Posterior cingulate gyrus (tissue), 11 donors: Measurements from ENCODE around the gene POLR1G.

Source experiments
- DNase-seq, 10 donors: peaks; one replicate each; pipeline versions ENCODE4 v3.0.0 to v3.0.0-alpha.2; 2020 to 2021; ENCODE audit warnings: mixed read lengths in 3 of 10
- intact Hi-C: fragments of 100-400 bp; cut with DNase I; formaldehyde crosslinking; loops from one replicate; pipeline ENCODE4 v1.15.1; 2023

Gene POLR1G, protein sequence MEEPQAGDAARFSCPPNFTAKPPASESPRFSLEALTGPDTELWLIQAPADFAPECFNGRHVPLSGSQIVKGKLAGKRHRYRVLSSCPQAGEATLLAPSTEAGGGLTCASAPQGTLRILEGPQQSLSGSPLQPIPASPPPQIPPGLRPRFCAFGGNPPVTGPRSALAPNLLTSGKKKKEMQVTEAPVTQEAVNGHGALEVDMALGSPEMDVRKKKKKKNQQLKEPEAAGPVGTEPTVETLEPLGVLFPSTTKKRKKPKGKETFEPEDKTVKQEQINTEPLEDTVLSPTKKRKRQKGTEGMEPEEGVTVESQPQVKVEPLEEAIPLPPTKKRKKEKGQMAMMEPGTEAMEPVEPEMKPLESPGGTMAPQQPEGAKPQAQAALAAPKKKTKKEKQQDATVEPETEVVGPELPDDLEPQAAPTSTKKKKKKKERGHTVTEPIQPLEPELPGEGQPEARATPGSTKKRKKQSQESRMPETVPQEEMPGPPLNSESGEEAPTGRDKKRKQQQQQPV

DNA sequence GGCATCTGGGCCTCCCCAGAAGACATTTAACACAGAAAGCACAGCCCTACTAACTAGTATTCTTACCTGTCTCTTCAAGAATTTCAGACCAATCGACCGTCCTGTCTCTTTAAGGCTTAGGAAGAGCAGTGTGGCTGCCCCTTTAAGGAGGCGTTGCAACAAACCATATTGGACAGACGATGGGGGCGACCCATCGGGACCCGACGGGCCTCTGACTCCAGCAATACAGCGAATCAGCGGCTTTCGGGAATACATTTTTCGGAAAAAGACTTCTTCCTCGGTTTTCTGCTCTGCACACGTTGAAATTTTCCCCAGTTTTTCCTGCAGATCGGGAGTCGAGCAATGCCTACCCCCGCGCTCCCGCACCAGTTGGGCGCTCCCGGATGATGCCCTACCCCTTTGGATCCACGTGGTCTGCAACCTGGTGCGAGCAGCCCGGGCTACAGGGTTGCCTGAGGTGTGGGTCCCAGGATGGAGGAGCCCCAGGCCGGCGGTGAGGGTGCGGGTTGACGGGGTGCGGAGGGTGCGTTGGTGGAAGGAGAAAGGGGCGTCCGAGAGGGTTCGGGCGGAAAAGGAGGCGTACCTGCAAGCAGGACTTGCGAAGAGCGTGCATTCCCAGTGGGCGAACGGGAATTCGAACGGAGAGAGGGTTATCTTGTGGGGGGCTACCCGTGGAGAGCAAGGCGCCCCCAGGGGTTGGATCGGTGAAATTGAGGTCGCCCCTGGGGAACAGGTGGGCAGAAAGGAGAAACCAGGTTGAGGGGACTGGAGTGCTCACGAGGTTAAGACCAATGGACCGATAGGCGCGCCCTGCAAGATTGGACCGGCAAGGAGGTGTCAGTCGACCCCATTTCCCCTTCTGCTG is at the start of gene POLR1G:
Gene POLR1G, plus strand, starts transcription at position 419 of the 865 bp plus-strand sequence. Its CDS starts 53 bp downstream, at position 472.
- peak; percentile 71 to 97 (median 80) for DNase-seq
- intact Hi-C loops: loop anchor here (5.0 kb wide), 1 partner anchor 34 kb away; the partner anchor contains the start of gene ERCC2

DNA sequence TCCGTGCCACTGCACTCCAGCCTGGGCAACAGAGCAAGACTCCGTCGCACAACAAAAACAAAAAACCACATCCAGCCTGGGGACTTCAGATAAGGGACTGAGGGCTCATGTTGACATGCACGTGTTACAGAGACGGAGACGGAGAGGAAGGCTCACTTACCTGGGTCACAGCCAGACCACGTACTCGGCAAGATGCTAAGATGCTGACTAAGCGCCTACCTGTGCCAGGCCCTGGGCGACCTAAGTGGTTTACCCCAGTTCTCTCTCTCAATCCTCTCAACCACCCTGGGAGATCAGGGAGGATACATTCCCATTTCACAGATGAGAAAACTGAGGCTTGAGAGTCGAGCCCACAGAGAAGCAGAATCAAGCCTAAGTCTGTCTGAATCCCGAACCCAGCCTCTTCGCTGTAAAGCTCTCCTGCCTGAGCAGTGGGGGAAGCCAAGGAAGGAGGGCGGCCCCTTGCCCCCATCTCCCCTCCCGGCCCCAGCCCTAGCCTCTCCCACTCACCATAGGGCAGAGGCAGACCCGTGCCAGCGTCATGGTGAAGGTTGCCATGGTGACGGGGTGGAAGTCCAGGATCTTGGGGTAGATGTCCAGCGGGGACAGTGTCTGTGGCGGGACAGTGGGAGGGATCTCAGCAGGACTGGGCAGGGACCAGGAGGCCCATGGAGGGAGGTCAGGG is 49.5 kb upstream of the POLR1G start:
- intact Hi-C loops: no loop called here
- DNase-seq: no peak

DNA sequence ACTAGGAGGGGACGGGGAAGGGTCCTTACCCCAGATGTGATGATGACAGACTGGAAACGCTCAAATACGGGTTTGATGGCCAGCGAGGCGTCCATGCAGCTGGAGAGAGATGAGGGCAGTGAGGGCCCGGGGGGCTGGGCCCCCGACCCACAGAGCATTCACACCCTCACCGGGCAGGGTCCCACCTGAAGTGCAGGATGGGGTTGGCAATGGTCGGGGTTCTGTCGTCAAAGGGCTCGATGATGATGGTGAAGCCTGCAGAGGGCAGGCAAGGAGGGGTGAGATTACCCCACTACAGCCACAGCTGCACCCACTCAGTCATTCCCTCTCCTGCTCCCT is 49.0 kb upstream of the POLR1G start:
- intact Hi-C loops: no loop called here

DNA sequence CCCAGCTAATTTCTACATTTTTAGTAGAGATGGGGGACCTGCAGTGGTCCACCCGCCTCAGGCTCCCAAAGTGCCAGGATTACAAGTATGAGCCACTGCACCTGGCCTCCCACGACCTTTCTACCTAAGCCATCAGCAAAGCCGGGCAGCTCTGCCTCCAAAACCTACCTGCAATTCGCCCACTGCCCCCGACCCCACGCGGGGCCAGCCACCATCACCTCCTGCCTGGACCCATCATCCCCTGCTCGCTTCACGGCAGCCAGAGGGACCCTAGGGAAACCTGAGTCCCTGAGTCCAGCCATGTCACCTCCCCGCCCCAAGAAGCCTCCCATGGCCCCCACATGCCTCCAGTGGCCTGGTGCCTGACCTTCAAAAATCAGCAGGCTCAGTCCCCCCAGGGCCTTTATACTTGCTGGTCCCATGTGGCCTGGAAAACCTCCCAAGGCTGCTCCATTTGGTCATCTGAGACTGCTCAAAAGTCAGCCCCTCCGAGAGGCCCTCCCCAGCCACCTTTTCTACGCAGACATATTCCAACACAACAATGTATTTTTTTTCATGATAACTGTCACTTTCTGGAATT is 48.1 kb upstream of the POLR1G start:
- DNase-seq: no peak
- intact Hi-C loops: no loop called here

More for the DNA sequence above, 49.0 kb upstream of the POLR1G start:
- no peak for DNase-seq

DNA sequence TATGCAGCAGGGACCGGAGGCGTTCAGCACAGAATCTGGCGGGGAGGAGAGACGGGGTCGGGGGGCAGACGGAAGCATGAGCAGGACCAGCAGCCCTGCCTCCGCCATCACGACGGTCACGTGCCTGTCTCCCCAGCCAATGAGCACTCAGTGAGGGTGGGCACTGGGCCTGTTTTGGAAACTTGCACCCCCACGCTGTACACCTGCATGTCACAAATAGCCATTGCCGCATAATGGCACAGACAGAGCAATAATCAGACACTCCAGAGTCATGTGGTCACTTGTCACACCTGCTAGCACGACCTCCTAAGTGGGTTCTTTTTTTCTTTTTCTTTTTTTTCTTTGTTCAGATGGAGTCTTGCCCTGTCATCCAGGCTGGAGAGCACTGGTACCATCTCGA is 44.8 kb upstream of the POLR1G start:
- intact Hi-C loops: no loop called here
- no peak for DNase-seq

DNA sequence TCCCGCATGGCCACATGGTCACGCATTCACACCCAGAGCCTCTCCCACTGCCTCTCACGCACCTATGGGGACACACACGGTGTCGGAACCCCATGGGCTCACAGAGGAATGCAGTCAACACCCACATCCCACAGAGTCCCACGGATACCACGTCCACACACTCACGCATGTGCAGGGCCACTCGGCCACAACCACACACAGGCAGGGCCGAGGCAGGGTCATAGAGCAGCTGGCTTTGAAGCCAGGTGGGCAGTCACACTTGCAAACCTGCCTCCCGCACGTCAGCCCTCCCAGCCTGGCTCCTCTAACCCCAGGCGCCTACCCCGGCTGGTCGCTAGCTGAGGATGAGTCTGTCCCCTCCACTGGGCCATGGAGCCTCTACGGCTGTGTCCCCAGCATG is 44.2 kb upstream of the POLR1G start:
- no peak for DNase-seq
- intact Hi-C loops: no loop called here

DNA sequence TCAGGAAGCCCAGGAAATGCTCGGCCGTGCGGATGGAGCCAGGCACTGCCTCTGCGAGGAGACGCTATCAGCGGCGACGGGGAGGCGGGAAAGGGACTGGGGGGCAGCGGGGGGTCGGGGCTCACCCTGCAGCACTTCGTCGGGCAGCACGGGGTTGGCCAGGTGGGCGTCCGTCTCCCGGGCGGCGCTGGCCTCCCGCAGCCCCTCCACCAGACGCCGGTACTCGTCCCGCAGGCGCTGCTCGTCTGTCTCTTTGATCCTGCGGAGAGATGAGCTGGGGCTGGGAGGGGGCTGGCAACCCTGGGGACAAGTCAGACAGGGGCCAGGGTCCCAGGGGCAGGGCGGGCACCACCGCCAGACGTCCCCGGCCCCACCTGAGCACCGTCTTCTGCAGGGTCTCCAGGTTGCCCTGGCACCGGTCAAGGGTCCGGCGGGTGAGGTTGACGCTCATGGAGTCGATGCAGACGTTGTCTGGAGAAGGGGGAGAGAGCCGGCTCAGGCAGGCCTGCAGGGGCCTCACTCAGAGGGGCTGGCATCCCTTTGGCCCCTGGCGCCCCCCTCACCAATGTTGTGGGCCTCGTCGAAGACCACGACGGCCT is 42.5 kb upstream of the POLR1G start:
- peak in 1 of 10 donors; percentile 75 for DNase-seq
- intact Hi-C loops: no loop called here

DNA sequence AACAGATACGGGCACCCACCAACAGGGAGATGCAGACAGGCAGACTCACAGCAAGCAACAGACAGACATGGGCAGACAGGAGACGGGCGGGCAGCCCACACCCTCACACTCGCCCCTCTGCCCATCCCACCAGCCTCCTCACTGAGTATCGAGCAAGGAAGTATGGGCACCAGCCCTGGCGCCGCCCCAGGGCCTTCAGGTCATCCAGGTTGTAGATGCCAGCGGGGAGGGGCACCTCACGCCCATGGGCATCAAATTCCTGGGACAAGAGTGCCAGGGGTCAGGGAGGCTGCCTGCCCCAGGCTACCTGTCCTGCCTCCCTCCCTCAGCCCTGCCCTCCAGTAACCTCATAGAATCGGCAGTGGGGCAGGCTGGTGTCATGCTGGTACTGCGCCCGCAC is 41.7 kb upstream of the POLR1G start:
- DNase-seq: no peak
- intact Hi-C loops: no loop called here

DNA sequence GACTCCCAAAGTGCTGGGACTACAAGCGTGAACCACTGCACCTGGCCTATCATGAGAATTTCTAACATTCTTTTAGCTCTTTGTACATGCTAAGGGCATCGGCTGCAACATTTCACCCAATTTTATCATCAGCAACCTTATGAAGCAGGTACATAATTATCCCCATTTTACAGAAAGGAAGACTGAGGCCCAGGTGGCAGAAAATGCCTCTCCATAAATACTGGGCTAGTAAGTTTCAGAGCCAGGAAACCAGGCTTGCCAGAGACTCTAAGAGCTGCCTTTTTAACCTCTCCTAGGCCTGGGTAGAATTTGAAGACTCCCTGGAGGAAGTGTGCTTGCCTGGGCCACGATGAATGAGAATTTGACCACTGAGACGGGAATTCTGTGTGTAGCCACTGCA is 38.3 kb upstream of the POLR1G start:
- intact Hi-C loops: no loop called here
- DNase-seq: no peak

DNA sequence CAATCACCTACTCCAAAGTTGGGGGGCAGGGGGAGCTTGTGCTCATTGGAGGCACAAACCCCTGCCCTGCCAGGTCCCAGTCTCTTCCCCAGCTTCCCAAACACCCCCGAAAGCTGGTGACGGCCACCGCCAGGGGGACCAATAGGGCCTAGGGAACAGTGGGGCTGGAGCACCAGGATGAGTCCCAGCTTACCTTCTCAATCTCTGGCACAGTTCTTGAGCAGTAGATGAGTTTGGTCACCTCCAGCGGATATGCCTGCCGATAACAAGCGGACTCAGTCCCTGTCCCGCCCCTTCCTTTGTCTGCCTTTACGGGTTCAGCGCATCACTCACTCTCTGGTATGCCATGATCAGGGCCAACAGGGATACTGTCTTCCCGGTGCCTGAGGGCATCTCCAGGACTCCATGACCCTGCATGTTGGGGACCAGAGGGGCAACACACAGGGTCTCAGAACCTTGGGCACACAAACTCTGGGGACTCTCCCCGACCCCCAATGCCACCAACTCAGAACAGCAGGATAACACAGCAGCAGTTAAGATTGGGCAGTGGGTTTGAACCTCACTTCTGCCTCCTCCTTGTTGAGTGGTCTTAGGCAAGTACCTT is 37.6 kb upstream of the POLR1G start:
- intact Hi-C loops: no loop called here
- DNase-seq: peak in 1 of 10 donors; percentile 68

DNA sequence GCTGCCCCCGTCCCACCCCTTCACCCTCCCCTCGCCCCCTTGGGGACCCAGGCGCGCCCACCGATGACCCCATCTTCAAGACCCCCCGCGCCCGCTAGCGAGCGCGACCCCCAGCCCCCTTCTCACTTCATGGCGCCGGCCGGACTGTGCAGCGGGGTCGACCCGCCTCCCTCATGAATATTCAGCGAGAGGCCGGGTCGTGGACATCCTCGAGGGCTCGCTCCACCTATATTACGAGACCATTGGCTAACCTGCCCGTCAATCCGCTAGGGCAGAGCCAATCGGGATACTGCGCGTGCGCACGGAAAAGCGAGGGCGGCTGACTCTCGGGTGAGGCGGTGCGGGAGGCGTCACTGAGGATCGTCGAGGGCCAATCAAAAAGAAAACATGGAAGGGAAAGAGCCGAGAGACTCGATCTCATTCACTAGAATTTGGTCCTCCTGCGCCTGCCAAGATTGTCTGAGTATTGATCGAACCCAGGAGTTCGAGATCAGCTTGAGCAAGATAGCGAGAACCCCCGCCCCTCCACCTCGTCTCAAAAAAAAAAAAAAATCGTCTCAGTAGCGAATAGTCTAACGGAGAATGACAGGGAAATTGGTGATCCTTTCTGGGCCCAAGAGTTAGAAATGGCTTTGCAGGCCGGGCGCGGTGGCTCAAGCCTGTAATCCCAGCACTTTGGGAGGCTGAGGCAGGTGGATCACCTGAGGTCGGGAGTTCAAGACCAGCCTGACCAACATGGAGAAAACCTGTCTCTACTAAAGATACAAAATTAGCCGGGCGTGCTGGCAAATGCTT is 35.8 kb upstream of the POLR1G start, which contains the start of gene ERCC2:
Gene ERCC2, minus strand, starts transcription at position 164 of the 795 bp plus-strand sequence. Its CDS starts 33 bp downstream, at position 131.
- DNase-seq: peak; percentile 97 to 100 (median 98)
- intact Hi-C loops: loop anchor here (5.0 kb wide), 1 partner anchor 37 kb away; the partner anchor contains the start of genes POLR1G and PPP1R13L

DNA sequence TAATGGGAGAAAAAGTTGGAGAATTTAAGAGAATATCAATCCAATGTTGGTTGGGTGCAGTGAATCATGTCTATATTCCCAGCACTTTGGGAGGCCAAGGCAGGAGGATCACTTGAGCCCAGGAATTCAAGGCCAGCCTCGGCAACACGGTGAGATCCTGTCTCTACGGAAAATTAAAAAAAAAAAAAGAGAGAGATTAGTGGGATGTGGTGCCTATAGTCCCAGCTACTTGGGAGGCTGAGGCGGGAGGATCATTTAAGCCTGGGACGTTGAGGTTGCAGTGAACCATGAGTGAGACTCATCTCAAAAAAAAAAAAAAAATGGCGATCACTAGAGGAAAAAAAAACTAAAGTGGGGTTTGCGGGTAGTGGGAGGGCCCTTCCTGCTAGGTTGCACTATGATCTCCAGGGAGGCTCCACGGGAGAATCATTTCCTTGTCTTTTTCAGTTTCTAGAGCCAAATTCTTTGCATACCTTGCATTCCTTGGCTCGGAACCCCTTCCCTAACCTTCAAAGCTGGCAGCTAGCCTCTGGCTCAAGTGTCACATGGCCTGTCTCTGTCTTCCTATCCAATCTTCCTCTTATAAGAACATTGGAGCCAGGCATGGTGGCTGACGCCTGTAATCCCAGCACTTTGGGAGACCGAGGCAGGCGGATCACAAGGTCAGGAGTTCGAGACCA is 30.3 kb upstream of the POLR1G start:
- intact Hi-C loops: no loop called here

DNA sequence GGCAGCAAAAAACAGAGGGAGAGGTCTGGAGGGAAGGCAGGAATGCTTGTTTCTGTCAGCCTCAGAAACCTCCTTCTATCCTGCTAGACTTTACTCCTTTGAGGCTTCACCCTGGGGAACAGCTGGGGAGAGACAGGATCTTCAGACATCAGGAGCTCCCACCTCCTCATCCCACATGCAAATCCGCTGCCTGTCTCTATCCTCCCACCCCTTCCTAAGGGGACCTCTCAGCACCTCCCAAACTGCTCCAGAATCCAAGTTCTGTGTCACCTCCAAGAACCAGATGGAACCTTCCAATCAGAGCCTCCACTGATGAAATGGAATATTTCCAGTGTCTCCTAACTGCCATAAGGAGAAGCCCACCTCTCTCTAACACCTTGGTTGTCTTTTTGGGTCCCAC is 26.3 kb upstream of the POLR1G start:
- intact Hi-C loops: no loop called here
- DNase-seq: no peak

More for the DNA sequence above, 30.3 kb upstream of the POLR1G start:
- DNase-seq: no peak

DNA sequence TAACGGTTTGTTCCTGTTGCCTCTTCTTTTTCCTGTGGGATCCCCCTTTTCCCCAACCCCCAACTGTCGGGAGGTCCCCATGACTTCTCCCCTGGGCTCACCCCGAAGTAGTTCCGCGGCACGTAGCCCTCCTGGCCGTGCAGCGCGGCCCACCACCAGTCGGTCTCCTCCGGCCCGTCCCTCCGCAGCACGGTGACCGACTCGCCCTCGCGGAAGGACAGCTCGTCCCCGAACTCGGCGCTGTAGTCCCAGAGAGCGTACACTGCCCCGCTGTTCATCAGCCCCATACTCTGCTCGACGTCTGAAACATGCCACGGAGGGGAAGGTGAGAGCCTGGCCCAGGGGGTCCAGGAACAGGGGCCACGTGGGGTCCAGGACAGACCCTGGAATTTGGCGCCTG is 24.0 kb upstream of the POLR1G start:
- intact Hi-C loops: no loop called here

DNA sequence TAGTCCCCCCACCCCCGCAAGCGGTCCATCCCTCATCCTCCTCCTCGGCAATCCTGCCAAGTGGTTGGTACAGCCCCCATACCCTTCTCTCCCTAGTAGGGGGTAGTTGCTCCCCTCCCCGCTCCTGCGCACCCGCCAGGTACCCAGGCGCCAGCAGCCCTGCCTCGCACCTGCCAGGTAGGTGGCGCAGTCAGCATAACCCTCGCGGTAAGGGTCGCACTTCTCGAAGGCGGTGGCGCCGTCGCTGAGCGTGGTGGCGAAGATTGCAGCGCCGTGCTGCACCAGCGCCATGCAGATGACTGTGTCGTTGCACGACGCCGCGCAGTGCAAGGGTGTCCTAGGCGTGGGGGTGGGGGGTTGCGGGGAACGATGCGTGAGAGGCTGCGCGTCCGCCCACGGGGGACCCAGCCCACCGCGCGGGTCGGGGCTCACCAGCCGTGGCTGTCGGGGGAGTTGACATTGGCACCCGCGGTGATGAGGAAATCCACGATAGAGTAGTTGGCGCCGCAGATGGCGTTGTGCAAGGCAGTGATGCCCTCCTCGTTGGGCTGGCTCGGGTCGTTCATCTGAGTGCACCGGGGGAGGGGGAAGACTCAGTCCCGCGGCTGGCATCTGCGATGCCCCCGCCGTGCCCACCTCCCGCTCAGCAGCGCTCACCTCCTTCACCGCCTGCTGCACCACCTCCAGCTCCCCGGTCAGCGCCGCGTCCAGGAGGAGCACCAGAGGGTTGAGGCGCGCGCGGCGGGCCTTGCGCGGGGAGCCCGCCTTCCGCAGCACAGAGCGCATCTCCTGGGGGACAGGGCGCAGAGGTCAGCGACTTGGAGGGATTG is 20.8 kb upstream of the POLR1G start:
- intact Hi-C loops: no loop called here

More for the DNA sequence above, 24.0 kb upstream of the POLR1G start:
- no peak for DNase-seq

DNA sequence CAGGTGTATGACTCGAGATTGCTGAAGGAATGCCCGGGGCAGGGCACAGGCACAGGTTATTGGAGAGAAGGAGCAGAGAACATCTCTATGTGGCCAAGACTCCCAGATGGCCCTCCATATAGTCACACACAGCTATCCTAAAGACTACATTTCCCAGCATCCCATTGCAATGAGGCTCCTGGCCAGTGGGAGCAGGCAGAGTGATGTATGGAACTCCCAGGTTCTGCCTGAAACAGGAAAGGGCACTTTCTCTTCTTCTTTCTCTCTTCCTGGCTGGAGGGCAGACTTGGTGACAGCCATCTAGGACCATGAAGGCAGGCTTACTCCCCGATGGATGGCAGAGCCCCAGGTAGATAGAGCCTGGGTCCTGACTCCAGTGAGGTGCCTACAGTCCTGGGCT is 15.1 kb upstream of the POLR1G start:
- intact Hi-C loops: no loop called here

More for the DNA sequence above, 20.8 kb upstream of the POLR1G start:
- DNase-seq: peak in 1 of 10 donors; percentile 57

More for the DNA sequence above, 15.1 kb upstream of the POLR1G start:
- peak in 1 of 10 donors; percentile 7 for DNase-seq
